RWPE2 (cell line): ENCODE results near the gene SERPINE3.

Experiments
- ATAC-seq: fragments of 200-7000 bp; cut with Tn5 transposase; 3 replicates; pipeline ENCODE4 v1.9.1; 2021; ENCODE audit warnings: low read depth
- DNase-seq: peaks from one replicate; pipeline ENCODE4 v3.0.0-alpha.2; 2020; ENCODE audit warnings: low spot score
- H3K27ac ChIP-seq: fragments of 450-650 bp; 2 replicates; pipeline ENCODE4 v1.5.1; 2017; ENCODE audit warnings: mild to moderate bottlenecking; ENCODE audit not compliant: poor library complexity, severe bottlenecking
- H3K27me3 ChIP-seq: fragments of 250-450 bp; sonication (Bioruptor Pico); 2 replicates; pipeline ENCODE4 v1.5.1; 2021; ENCODE audit warnings: mild to moderate bottlenecking, moderate library complexity; ENCODE audit not compliant: insufficient read depth, poor library complexity, severe bottlenecking
- H3K36me3 ChIP-seq: fragments of 250-450 bp; sonication (Bioruptor Pico); 2 replicates; pipeline ENCODE4 v1.5.1; 2020; ENCODE audit warnings: low read depth, mild to moderate bottlenecking, moderate library complexity
- H3K4me1 ChIP-seq: fragments of 250-450 bp; sonication (Bioruptor Pico); 2 replicates; pipeline ENCODE4 v1.5.1; 2021; ENCODE audit warnings: mild to moderate bottlenecking, moderate library complexity; ENCODE audit not compliant: insufficient read depth, poor library complexity, severe bottlenecking
- H3K4me3 ChIP-seq: fragments of 250-450 bp; sonication (Bioruptor Pico); 2 replicates; pipeline ENCODE4 v1.5.1; 2021; ENCODE audit warnings: mild to moderate bottlenecking, moderate library complexity; ENCODE audit not compliant: severe bottlenecking
- H3K9me3 ChIP-seq: fragments of 250-450 bp; sonication (Bioruptor Pico); 2 replicates; pipeline ENCODE4 v1.5.1; 2021; ENCODE audit warnings: mild to moderate bottlenecking, moderate library complexity; ENCODE audit not compliant: severe bottlenecking
- TF ChIP-seq, protein P1 (sequence below): fragments of 450-650 bp; IDR thresholded peaks from one replicate; pipeline ENCODE4 v1.5.1; 2017; ENCODE audit warnings: mild to moderate bottlenecking, moderate library complexity; ENCODE audit not compliant: poor library complexity, severe bottlenecking

SERPINE3 gene

DNA sequence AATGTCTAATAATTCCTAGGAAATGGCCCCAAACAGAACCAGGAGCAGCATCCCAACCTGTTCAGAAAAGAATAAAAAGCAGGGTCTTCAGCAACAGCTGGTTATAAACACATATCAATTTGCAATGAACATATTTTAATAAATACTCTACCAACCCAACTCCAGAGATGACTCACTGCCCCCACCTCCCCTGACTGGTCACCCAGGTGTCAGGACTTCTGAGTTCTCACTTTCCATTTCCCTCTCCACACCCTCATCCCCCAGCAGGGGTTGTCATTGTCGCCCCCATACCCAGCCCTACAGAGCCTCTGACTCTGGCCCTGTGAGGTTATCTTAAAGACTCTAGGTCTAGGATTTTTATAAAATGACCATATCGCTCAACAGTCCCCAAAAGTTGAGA, 6.9 kb downstream of the SERPINE3 start:
- Histone ChIP-seq H3K4me3 (no peak overlapping the region), H3K27ac (no peak overlapping the region), H3K36me3 (no peaks in the 10 kb centered on the region), H3K9me3 (no peaks in the 10 kb centered on the region), H3K27me3 (no peaks in the 10 kb centered on the region), H3K4me1 (no peaks in the 10 kb centered on the region)
- no peak for ATAC-seq
- no peak for DNase-seq
- TF ChIP-seq, protein P1, sequence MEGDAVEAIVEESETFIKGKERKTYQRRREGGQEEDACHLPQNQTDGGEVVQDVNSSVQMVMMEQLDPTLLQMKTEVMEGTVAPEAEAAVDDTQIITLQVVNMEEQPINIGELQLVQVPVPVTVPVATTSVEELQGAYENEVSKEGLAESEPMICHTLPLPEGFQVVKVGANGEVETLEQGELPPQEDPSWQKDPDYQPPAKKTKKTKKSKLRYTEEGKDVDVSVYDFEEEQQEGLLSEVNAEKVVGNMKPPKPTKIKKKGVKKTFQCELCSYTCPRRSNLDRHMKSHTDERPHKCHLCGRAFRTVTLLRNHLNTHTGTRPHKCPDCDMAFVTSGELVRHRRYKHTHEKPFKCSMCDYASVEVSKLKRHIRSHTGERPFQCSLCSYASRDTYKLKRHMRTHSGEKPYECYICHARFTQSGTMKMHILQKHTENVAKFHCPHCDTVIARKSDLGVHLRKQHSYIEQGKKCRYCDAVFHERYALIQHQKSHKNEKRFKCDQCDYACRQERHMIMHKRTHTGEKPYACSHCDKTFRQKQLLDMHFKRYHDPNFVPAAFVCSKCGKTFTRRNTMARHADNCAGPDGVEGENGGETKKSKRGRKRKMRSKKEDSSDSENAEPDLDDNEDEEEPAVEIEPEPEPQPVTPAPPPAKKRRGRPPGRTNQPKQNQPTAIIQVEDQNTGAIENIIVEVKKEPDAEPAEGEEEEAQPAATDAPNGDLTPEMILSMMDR, result no peak

DNA sequence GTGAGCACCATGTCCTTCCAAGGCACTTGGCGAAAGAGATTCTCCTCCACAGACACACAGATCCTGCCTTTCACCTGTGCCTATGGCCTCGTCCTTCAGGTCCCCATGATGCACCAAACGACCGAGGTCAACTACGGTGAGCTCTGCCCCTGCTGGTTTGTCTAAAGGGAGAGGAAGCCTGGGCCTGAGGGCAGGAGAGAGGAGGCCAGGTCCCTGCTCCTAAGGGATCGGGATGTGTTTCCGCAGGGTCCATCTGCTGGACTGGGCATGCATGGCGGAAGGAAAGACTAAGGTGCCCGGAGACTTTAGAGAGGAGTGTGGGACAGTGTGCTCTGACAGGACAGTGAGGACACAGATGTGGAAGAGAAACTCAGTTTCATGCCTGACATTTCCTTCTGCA, 7.6 kb downstream of the SERPINE3 start:
- TF ChIP-seq, protein P1, result no peak
- no peak for DNase-seq
- no peak overlapping the region for H3K4me3 ChIP-seq

DNA sequence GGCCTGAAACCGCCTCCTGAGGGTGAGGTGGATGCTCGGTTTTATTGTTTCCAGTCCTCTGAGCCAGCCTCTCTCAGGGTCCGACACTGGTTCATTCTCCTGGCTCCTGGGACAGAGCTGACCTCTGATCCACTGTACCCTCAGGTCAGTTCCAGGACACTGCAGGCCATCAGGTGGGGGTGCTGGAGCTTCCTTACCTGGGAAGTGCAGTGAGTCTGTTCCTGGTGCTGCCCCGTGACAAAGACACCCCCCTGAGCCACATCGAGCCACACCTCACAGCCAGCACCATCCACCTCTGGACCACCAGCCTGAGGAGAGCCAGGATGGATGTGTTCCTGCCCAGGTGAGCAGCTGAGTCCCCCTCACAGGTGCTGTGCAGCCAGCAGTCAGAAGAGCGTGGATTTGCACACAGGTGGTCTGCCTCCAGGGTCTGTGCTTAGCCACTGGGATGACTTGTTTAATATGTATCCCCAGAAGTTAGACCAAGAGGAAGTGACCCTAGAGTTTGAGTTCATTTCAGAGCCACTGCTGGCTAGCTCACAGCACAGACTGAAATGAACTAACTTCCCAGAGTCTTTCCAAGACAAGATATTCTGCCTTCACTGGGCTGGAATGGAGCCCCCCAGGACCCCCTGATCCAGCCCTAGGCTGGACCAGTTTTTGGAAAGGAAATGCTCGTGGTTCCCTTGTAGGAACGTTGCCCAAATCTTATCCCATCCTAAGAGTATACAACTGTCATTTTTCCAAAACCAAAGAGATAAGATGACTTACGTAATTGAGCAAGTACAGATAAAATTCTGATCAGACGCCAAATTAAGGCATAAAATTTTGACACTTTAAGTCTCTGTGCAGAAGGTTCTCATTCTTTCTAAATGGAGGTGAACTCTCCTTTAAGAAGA, 8.8 kb downstream of the SERPINE3 start:
- H3K9me3 ChIP-seq, result no peaks in the 10 kb centered on the region
- TF ChIP-seq, protein P1, result no peak
- no peaks in the 10 kb centered on the region for H3K27me3 ChIP-seq
- H3K27ac ChIP-seq, result no peak overlapping the region
- ATAC-seq, result no peak; the same call in 2 of the 3 replicates
- DNase-seq, result no peak
- no peaks in the 10 kb centered on the region for H3K4me1 ChIP-seq
- H3K4me3 ChIP-seq, result no peak overlapping the region
- no peaks in the 10 kb centered on the region for H3K36me3 ChIP-seq

More for the DNA sequence above, 7.6 kb downstream of the SERPINE3 start:
- H3K4me1 ChIP-seq, result no peaks in the 10 kb centered on the region
- no peaks in the 10 kb centered on the region for H3K36me3 ChIP-seq
- H3K9me3 ChIP-seq, result no peaks in the 10 kb centered on the region
- no peak for ATAC-seq
- no peaks in the 10 kb centered on the region for H3K27me3 ChIP-seq
- no peak overlapping the region for H3K27ac ChIP-seq

DNA sequence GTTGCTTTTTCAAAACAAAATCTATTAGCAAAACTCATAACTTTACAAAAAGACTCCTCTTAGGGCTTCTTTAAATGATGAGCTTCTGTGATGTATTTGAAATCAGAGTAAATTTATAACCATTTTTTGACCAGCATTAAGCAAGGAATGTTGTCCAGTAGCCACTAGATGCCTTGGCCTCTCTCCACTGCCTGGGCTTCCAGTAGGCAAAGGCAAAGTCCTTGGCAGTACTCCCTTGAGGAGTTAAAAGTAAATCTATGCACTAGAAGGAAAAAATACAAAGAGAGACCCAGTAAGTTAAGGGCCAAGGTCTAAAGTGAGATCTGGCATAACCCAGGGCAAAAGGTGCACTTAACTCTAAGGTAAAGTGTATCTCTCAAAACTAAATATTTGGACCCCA, 9.5 kb downstream of the SERPINE3 start:
- Histone ChIP-seq H3K36me3 (no peaks in the 10 kb centered on the region), H3K4me3 (no peak overlapping the region), H3K27ac (no peak overlapping the region), H3K27me3 (no peaks in the 10 kb centered on the region), H3K9me3 (no peaks in the 10 kb centered on the region), H3K4me1 (no peaks in the 10 kb centered on the region)
- no peak for DNase-seq
- TF ChIP-seq, protein P1, result no peak
- no peak for ATAC-seq

DNA sequence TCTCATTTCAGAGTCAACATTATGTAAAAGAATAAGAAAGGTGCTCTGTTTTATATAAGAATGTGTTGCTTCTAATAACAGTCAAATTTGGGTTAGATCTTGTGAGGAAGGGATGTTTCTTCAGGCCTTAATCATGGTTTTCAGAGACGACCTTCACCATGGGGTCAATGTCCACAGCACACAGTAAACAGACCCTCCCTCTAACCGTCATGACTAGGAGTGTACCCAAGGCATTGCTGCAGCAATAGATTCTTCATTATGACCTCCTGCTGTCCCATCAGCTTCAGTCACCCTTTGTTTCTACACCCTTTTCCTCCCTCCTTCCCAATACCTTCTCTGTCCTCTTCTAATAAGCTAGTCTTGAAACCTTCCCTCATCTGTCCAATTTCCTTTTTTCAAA, 15.7 kb downstream of the SERPINE3 start:
- Histone ChIP-seq H3K27me3 (no peaks in the 10 kb centered on the region), H3K4me1 (no peaks in the 10 kb centered on the region), H3K4me3 (no peak overlapping the region), H3K27ac (no peak overlapping the region), H3K36me3 (no peaks in the 10 kb centered on the region; the same call in 1 of the 2 replicates), H3K9me3 (no peaks in the 10 kb centered on the region)
- TF ChIP-seq, protein P1, result no peak
- DNase-seq, result no peak
- no peak for ATAC-seq
